ENCODE measurements around the gene TGFBR2. TPM values are rescaled to one million over a fixed set of nuclear protein-coding genes. Genes with fewer than 3 reads are reported as not detected.
A peak's percentile ranks its signal among the peaks of the same experiment; 100 is the strongest.

TGFBR2 gene
- total RNA-seq, 2 donors from 2014 or later = 53.0 to 69.6 TPM

- intact Hi-C loops (cut with DNase I) = no loop called here
- Histone ChIP-seq H3K9me3 (no peaks in the 10 kb centered on the region), H3K36me3 (no peaks in the 10 kb centered on the region), H3K4me1 (replicated peaks) (peaks cover 9% of the 10 kb centered on the region), H3K27ac (no peak overlapping the region), H3K4me3 (no peak overlapping the region), H3K27me3 (replicated peaks; ENCODE audit: insufficient read depth) (no peaks in the 10 kb centered on the region)
- WGBS = 97% methylated on average over 2 of the region's 2 CpGs
- DNase-seq (ENCODE audit: low spot score) = no peak
- TF ChIP-seq POLR2A (IDR thresholded peaks at IDR 0.05) (no peak), CTCF (IDR thresholded peaks at IDR 0.05) (no peak), POLR2AphosphoS5 (IDR thresholded peaks at IDR 0.05) (no peak)
Measured at GRCh38 chr3:30686799-30687198, 80.4 kb downstream of the TGFBR2 start.

- 90% methylated on average over 8 of the region's 8 CpGs for WGBS
- H3K4me3 ChIP-seq = no peak overlapping the region
- no peak for DNase-seq (ENCODE audit: low spot score)
- peaks cover 9% of the 10 kb centered on the region for H3K4me1 ChIP-seq (replicated peaks)
- no peaks in the 10 kb centered on the region for H3K36me3 ChIP-seq
- TF ChIP-seq POLR2A (IDR thresholded peaks at IDR 0.05) (no peak), CTCF (IDR thresholded peaks at IDR 0.05) (no peak), POLR2AphosphoS5 (IDR thresholded peaks at IDR 0.05) (no peak)
- intact Hi-C loops (cut with DNase I) = no loop called here
- peak overlapping the region; percentile 58 to 63 for H3K27ac ChIP-seq
- no peaks in the 10 kb centered on the region for H3K9me3 ChIP-seq
- H3K27me3 ChIP-seq (replicated peaks; ENCODE audit: insufficient read depth) = no peaks in the 10 kb centered on the region
Measured at GRCh38 chr3:30687930-30688570, 81.6 kb downstream of the TGFBR2 start.

GRCh38 chr3:30688776-30689641 lies 82.6 kb downstream of the TGFBR2 start:
- no peaks in the 10 kb centered on the region for H3K36me3 ChIP-seq
- no peaks in the 10 kb centered on the region for H3K9me3 ChIP-seq
- no peak overlapping the region for H3K4me3 ChIP-seq
- peaks cover 9% of the 10 kb centered on the region for H3K4me1 ChIP-seq (replicated peaks)
- TF ChIP-seq CTCF (IDR thresholded peaks at IDR 0.05) (no peak), POLR2A (IDR thresholded peaks at IDR 0.05) (no peak), POLR2AphosphoS5 (IDR thresholded peaks at IDR 0.05) (peak; percentile 45)
- peak overlapping the region; percentile 58 to 63 for H3K27ac ChIP-seq
- 30% methylated on average over 10 of the region's 10 CpGs for WGBS
- DNase-seq (ENCODE audit: low spot score) = peak; percentile 20
- intact Hi-C loops (cut with DNase I) = no loop called here
- H3K27me3 ChIP-seq (replicated peaks; ENCODE audit: insufficient read depth) = no peaks in the 10 kb centered on the region

GRCh38 chr3:30690199-30690598 lies 83.8 kb downstream of the TGFBR2 start:
- Histone ChIP-seq H3K4me3 (no peak overlapping the region), H3K27me3 (replicated peaks; ENCODE audit: insufficient read depth) (no peaks in the 10 kb centered on the region), H3K36me3 (no peaks in the 10 kb centered on the region), H3K4me1 (replicated peaks) (peaks cover 9% of the 10 kb centered on the region), H3K27ac (no peak overlapping the region), H3K9me3 (no peaks in the 10 kb centered on the region)
- TF ChIP-seq CTCF (IDR thresholded peaks at IDR 0.05) (no peak), POLR2A (IDR thresholded peaks at IDR 0.05) (no peak), POLR2AphosphoS5 (IDR thresholded peaks at IDR 0.05) (no peak)
- 94% methylated on average over 2 of the region's 2 CpGs for WGBS
- no peak for DNase-seq (ENCODE audit: low spot score)
- intact Hi-C loops (cut with DNase I) = loop anchor here (2.0 to 5.0 kb wide), 4 partner anchors 81 to 648 kb away; no protein-coding TSS in a partner anchor

All from prostate gland (tissue), 2 donors.